Coronary artery (tissue), 2 donors: Measurements from ENCODE around the gene BCAN.

Experiments used
- DNase-seq: peaks from one replicate; pipeline ENCODE4 v3.0.0-alpha.2; 2017; ENCODE audit warnings: low spot score
- H3K27ac ChIP-seq, 2 donors: fragments of 200-600 bp; sonication (generic); one replicate each; pipeline ENCODE4 v1.5.1; 2016 to 2019
- H3K4me3 ChIP-seq: fragments of 200-600 bp; sonication (generic); 2 replicates; pipeline ENCODE4 v1.5.1; 2016; ENCODE audit warnings: mild to moderate bottlenecking, moderate library complexity
- CTCF ChIP-seq: fragments of 200-600 bp; sonication (generic); IDR thresholded peaks from one replicate; pipeline ENCODE4 v1.5.1; 2019; ENCODE audit warnings: antibody characterized with exemption

The BCAN gene

DNA sequence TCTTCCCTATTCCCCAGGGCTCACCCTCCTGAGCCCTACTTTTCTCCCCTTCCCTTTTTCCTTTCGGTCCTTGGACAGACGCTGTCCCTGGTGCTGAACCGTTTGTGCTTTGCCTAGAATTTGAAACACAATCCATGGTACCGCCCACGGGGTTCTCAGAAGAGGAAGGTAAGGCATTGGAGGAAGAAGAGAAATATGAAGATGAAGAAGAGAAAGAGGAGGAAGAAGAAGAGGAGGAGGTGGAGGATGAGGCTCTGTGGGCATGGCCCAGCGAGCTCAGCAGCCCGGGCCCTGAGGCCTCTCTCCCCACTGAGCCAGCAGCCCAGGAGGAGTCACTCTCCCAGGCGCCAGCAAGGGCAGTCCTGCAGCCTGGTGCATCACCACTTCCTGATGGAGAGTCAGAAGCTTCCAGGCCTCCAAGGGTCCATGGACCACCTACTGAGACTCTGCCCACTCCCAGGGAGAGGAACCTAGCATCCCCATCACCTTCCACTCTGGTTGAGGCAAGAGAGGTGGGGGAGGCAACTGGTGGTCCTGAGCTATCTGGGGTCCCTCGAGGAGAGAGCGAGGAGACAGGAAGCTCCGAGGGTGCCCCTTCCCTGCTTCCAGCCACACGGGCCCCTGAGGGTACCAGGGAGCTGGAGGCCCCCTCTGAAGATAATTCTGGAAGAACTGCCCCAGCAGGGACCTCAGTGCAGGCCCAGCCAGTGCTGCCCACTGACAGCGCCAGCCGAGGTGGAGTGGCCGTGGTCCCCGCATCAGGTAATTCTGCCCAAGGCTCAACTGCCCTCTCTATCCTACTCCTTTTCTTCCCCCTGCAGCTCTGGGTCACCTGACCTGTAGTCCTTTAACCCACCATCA lies 10.4 kb downstream of the BCAN start:
- no peak for DNase-seq
- H3K4me3 ChIP-seq, result no peak overlapping the region
- no peak for TF ChIP-seq CTCF
- H3K27ac ChIP-seq, result no peak overlapping the region

GRCh38 chr1:156652992-156653355 lies 11.1 kb downstream of the BCAN start:
- no peak overlapping the region for H3K27ac ChIP-seq
- no peak overlapping the region for H3K4me3 ChIP-seq

GRCh38 chr1:156654700-156655099 lies 12.8 kb downstream of the BCAN start:
- Histone ChIP-seq H3K4me3 (no peak overlapping the region), H3K27ac (no peak overlapping the region)
- DNase-seq, result no peak
- no peak for TF ChIP-seq CTCF

More at GRCh38 chr1:156652992-156653355, 11.1 kb downstream of the BCAN start:
- no peak for DNase-seq
- TF ChIP-seq CTCF, result no peak

DNA sequence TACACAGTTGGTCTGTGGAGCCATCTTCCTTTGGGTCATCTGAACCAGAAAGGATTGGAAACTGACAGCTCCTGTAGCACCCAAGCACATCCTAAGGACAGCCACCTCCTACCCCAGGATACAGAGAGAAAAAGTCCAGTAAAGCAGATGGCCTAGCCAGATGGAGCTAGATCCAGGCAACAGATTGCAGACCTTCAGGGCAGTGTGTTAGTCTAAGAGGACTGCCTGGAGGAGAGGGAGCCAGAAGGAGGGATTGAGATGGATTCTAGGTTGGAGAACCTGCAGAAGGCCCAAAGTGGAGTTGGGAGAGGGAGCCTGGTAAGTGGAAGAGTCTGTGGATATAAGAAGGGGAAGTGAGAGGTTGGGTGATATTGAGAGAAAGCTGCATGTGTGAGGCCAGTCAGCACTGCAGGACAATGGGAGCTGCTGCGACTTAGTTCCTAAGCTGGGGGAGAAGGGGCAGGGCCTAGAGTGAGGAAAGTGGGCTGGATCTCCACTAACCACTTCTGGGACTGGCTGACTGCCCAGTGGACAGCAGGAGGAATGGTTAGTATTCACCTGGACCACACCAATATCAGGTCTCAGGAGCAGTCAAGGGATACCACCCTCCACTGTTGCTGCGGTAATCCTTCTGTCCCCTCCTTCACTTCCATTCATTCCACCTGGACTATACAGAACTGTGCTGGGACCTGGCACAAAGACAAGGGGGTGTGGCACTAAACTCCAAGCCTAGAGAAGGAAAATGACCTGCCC lies 13.4 kb downstream of the BCAN start:
- Histone ChIP-seq H3K4me3 (no peak overlapping the region), H3K27ac (no peak overlapping the region)
- DNase-seq, result no peak
- TF ChIP-seq CTCF, result no peak

- no peak overlapping the region for H3K27ac ChIP-seq
Observed at GRCh38 chr1:156655904-156656516, 14.1 kb downstream of the BCAN start.

More at GRCh38 chr1:156655904-156656516, 14.1 kb downstream of the BCAN start:
- DNase-seq, result no peak
- no peak overlapping the region for H3K4me3 ChIP-seq
- TF ChIP-seq CTCF, result no peak
